DND-41 (cell line): ENCODE data around the gene FAM180A.

Experiments
- ATAC-seq: fragments of 200-7000 bp; cut with Tn5 transposase; 3 replicates; pipeline ENCODE4 v1.9.1; 2021; ENCODE audit warnings: low read depth; ENCODE audit not compliant: insufficient read depth
- DNase-seq: peaks from one replicate; pipeline ENCODE4 v3.0.0-alpha.2; 2020
- H2AFZ ChIP-seq: 2 replicates; pipeline ENCODE4 v1.6.0; 2012; ENCODE audit warnings: low read depth, low read length
- H3K27ac ChIP-seq: 2 replicates; pipeline ENCODE4 v1.5.1; 2012; ENCODE audit warnings: low read length, inconsistent platforms
- H3K27me3 ChIP-seq: fragments of 200-600 bp; sonication (generic); 2 replicates; pipeline ENCODE4 v1.6.0; 2012; ENCODE audit warnings: low read length, mild to moderate bottlenecking, inconsistent platforms; ENCODE audit not compliant: insufficient read depth, poor library complexity
- H3K36me3 ChIP-seq: 2 replicates; pipeline ENCODE4 v1.5.1; 2012; ENCODE audit warnings: low read length, inconsistent platforms; ENCODE audit not compliant: insufficient read depth
- H3K4me1 ChIP-seq: 2 replicates; pipeline ENCODE4 v1.5.1; 2012; ENCODE audit warnings: mild to moderate bottlenecking, low read length; ENCODE audit not compliant: insufficient read depth
- H3K4me2 ChIP-seq: 2 replicates; pipeline ENCODE4 v1.6.0; 2012; ENCODE audit warnings: mild to moderate bottlenecking, moderate library complexity, low read length, inconsistent platforms; ENCODE audit not compliant: insufficient read depth
- H3K4me3 ChIP-seq, 2 experiments: fragments of 200-600 bp in 1 of 2; shearing (Covaris generic) in 1 of 2; 2 replicates each; pipeline ENCODE4 v1.5.1; 2012 to 2016; ENCODE audit warnings: inconsistent platforms in 2 of 2, low read length in 2 of 2, mild to moderate bottlenecking in 2 of 2, low read depth in 1 of 2, moderate library complexity in 1 of 2
- H3K79me2 ChIP-seq: 2 replicates; pipeline ENCODE4 v1.6.0; 2012; ENCODE audit warnings: low read length, inconsistent platforms; ENCODE audit not compliant: insufficient read depth
- H3K9ac ChIP-seq: 2 replicates; pipeline ENCODE4 v1.6.0; 2012; ENCODE audit warnings: low read depth, mild to moderate bottlenecking, inconsistent platforms, low read length, moderate library complexity
- H3K9me3 ChIP-seq: 2 replicates; pipeline ENCODE4 v1.5.1; 2012; ENCODE audit warnings: low read length, moderate library complexity, mild to moderate bottlenecking, inconsistent platforms; ENCODE audit not compliant: insufficient read depth, severe bottlenecking
- H4K20me1 ChIP-seq: 2 replicates; pipeline ENCODE4 v1.6.0; 2012; ENCODE audit warnings: low read length; ENCODE audit not compliant: insufficient read depth
- EZH2 ChIP-seq: IDR thresholded peaks from 3 replicates; pipeline ENCODE4 v1.6.1; 2012; ENCODE audit warnings: borderline replicate concordance, low read depth, mild to moderate bottlenecking, moderate library complexity, low read length, inconsistent platforms; ENCODE audit not compliant: severe bottlenecking
- TF ChIP-seq, protein P1 (sequence below): IDR thresholded peaks from 2 replicates; pipeline ENCODE4 v1.5.1; 2012; ENCODE audit warnings: borderline replicate concordance, low read length, moderate library complexity, mild to moderate bottlenecking; ENCODE audit not compliant: poor library complexity, severe bottlenecking; ENCODE audit errors: extremely low read depth

FAM180A gene

GRCh38 chr7:135718794-135719437, 29.7 kb downstream of the FAM180A start:
- DNase-seq (no peak), ATAC-seq (no peak)
- Histone ChIP-seq H2AFZ (no peak overlapping the region), H3K4me2 (no peak overlapping the region), H3K9ac (no peak overlapping the region), H4K20me1 (no peaks in the 10 kb centered on the region), H3K36me3 (no peaks in the 10 kb centered on the region), H3K79me2 (no peaks in the 10 kb centered on the region), H3K27me3 (no peaks in the 10 kb centered on the region), H3K4me1 (no peaks in the 10 kb centered on the region), H3K4me3 (no peak overlapping the region), H3K27ac (no peak overlapping the region), H3K9me3 (no peaks in the 10 kb centered on the region)
- TF ChIP-seq, protein P1, sequence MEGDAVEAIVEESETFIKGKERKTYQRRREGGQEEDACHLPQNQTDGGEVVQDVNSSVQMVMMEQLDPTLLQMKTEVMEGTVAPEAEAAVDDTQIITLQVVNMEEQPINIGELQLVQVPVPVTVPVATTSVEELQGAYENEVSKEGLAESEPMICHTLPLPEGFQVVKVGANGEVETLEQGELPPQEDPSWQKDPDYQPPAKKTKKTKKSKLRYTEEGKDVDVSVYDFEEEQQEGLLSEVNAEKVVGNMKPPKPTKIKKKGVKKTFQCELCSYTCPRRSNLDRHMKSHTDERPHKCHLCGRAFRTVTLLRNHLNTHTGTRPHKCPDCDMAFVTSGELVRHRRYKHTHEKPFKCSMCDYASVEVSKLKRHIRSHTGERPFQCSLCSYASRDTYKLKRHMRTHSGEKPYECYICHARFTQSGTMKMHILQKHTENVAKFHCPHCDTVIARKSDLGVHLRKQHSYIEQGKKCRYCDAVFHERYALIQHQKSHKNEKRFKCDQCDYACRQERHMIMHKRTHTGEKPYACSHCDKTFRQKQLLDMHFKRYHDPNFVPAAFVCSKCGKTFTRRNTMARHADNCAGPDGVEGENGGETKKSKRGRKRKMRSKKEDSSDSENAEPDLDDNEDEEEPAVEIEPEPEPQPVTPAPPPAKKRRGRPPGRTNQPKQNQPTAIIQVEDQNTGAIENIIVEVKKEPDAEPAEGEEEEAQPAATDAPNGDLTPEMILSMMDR: no peak
- TF ChIP-seq EZH2: no peak

GRCh38 chr7:135718219-135718618, 30.4 kb downstream of the FAM180A start:
- DNase-seq: no peak
- Histone ChIP-seq H3K27me3 (no peaks in the 10 kb centered on the region), H3K9ac (no peak overlapping the region), H2AFZ (no peak overlapping the region), H3K4me1 (no peaks in the 10 kb centered on the region), H3K9me3 (no peaks in the 10 kb centered on the region), H3K36me3 (no peaks in the 10 kb centered on the region), H3K27ac (no peak overlapping the region), H3K79me2 (no peaks in the 10 kb centered on the region), H3K4me2 (no peak overlapping the region), H3K4me3 (no peak overlapping the region), H4K20me1 (no peaks in the 10 kb centered on the region)
- ATAC-seq: no peak
- TF ChIP-seq, protein P1: no peak
- TF ChIP-seq EZH2: no peak

DNA sequence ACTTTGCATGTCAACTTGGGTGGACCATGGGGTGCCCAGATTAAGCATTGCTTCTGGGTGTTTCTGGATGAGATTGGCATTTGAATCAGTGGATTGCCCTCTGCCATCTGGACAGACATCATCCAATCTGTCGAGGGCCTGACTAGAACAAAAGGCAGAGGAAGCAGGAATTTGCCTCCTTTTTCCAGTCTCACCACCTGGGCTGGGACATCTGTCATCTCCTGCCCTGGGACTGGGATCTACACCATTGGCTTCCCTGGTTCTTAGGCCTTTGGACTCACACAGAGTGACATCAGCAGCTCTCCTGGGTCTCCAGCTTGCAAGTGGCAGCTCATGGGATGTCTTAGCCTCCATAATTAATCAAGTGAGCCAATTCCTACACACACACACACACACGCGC, 30.9 kb downstream of the FAM180A start:
- ATAC-seq: no peak

More for the DNA sequence above, 30.9 kb downstream of the FAM180A start:
- no peaks in the 10 kb centered on the region for H3K79me2 ChIP-seq
- no peaks in the 10 kb centered on the region for H3K36me3 ChIP-seq
- DNase-seq: no peak
- no peaks in the 10 kb centered on the region for H3K9me3 ChIP-seq
- TF ChIP-seq EZH2: no peak
- TF ChIP-seq, protein P1: no peak
- no peak overlapping the region for H2AFZ ChIP-seq
- H3K9ac ChIP-seq: no peak overlapping the region
- H3K27ac ChIP-seq: no peak overlapping the region
- H3K4me3 ChIP-seq: no peak overlapping the region
- H3K4me1 ChIP-seq: no peaks in the 10 kb centered on the region
- H3K27me3 ChIP-seq: no peaks in the 10 kb centered on the region
- H4K20me1 ChIP-seq: no peaks in the 10 kb centered on the region
- no peak overlapping the region for H3K4me2 ChIP-seq
